Nephron (organoid): ENCODE measurements around the gene GDPD1.

Source experiments
- H3K27ac Mint-ChIP-seq, 3 experiments: 2 replicates each; pipeline ENCODE4 v1.8.0; 2020; ENCODE audit warnings: mixed read lengths in 3 of 3, mild to moderate bottlenecking in 2 of 3, moderate library complexity in 1 of 3
- H3K27me3 Mint-ChIP-seq: 2 replicates; pipeline ENCODE4 v1.8.0; 2021; ENCODE audit warnings: low read depth, mild to moderate bottlenecking, moderate library complexity, mixed read lengths
- H3K36me3 Mint-ChIP-seq: 2 replicates; pipeline ENCODE4 v1.8.0; 2020; ENCODE audit warnings: low read depth, mixed read lengths
- H3K4me1 Mint-ChIP-seq: 2 replicates; pipeline ENCODE4 v1.8.0; 2020; ENCODE audit warnings: mixed read lengths
- H3K4me3 Mint-ChIP-seq, 3 experiments: 2 replicates each; pipeline ENCODE4 v1.8.0; 2020; ENCODE audit warnings: mild to moderate bottlenecking in 3 of 3, mixed read lengths in 3 of 3, moderate library complexity in 2 of 3
- H3K9me3 Mint-ChIP-seq: 2 replicates; pipeline ENCODE4 v1.8.0; 2020; ENCODE audit warnings: mixed read lengths
- TF ChIP-seq, protein P1 (sequence below), 3 experiments: fragments of 200-600 bp; sonication (generic); IDR thresholded peaks; one replicate each; pipeline ENCODE4 v1.5.0; 2021; ENCODE audit warnings: antibody characterized with exemption in 3 of 3; ENCODE audit not compliant: unreplicated experiment in 3 of 3

The GDPD1 gene

GRCh38 chr17:59230764-59231163 lies 10.5 kb downstream of the GDPD1 start:
- Mint-ChIP-seq H3K27me3 (no peaks in the 10 kb centered on the region), H3K4me3 (no peak overlapping the region), H3K36me3 (no peaks in the 10 kb centered on the region), H3K9me3 (no peaks in the 10 kb centered on the region), H3K27ac (no peak overlapping the region), H3K4me1 (no peaks in the 10 kb centered on the region)
- TF ChIP-seq, protein P1, sequence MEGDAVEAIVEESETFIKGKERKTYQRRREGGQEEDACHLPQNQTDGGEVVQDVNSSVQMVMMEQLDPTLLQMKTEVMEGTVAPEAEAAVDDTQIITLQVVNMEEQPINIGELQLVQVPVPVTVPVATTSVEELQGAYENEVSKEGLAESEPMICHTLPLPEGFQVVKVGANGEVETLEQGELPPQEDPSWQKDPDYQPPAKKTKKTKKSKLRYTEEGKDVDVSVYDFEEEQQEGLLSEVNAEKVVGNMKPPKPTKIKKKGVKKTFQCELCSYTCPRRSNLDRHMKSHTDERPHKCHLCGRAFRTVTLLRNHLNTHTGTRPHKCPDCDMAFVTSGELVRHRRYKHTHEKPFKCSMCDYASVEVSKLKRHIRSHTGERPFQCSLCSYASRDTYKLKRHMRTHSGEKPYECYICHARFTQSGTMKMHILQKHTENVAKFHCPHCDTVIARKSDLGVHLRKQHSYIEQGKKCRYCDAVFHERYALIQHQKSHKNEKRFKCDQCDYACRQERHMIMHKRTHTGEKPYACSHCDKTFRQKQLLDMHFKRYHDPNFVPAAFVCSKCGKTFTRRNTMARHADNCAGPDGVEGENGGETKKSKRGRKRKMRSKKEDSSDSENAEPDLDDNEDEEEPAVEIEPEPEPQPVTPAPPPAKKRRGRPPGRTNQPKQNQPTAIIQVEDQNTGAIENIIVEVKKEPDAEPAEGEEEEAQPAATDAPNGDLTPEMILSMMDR (IDR thresholded peaks at IDR 0.05; ENCODE audit: unreplicated experiment in 3 of 3), result no peak

DNA sequence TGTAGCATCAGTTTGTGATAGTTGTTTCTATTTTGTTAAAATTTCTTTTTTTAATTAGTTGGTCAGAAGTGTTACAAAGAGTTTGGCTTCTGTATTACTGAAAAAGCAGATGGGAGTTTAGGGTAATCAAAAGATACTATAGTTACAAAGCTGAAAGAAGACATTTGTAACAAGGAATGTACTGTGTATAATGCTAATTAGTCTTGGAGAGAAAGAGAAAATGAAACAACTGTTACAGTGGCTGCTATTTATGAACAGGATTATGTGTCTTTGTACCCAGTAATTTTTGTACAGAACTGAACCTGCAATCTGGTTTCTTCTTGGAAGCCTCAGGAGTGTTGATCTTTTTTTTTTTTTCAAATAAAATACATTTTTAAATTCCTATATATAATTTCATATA lies 14.3 kb downstream of the GDPD1 start:
- H3K9me3 Mint-ChIP-seq, result no peaks in the 10 kb centered on the region
- TF ChIP-seq, protein P1 (IDR thresholded peaks at IDR 0.05; ENCODE audit: unreplicated experiment in 3 of 3), result no peak
- no peak overlapping the region for H3K4me3 Mint-ChIP-seq
- no peaks in the 10 kb centered on the region for H3K27me3 Mint-ChIP-seq
- no peak overlapping the region for H3K27ac Mint-ChIP-seq
- H3K36me3 Mint-ChIP-seq, result no peaks in the 10 kb centered on the region
- H3K4me1 Mint-ChIP-seq, result no peaks in the 10 kb centered on the region

DNA sequence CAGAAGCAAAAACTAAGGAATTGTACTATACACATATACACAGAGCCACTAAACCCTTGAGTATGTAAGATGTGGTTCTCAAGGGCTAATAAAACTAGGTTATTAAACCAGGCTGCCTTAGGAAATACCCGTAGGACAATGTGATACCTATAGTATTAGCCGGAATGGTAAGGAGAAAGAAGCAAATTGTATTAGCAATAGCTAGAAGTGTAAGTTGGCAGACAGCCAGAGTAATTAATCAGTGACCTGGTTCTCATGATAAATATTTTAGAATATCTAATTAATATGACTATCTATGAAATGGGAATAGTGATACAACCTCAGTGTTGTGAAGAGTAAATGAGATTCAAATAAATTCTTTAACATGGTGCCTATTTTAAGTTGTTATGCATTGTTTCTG lies 18.6 kb downstream of the GDPD1 start:
- Mint-ChIP-seq H3K27me3 (no peaks in the 10 kb centered on the region), H3K4me1 (no peaks in the 10 kb centered on the region), H3K4me3 (no peak overlapping the region), H3K9me3 (no peaks in the 10 kb centered on the region), H3K36me3 (no peaks in the 10 kb centered on the region), H3K27ac (no peak overlapping the region)
- TF ChIP-seq, protein P1 (IDR thresholded peaks at IDR 0.05; ENCODE audit: unreplicated experiment in 3 of 3), result no peak

GRCh38 chr17:59244081-59244480 lies 23.8 kb downstream of the GDPD1 start:
- Mint-ChIP-seq H3K4me1 (no peaks in the 10 kb centered on the region), H3K9me3 (no peaks in the 10 kb centered on the region), H3K27ac (no peak overlapping the region), H3K4me3 (no peak overlapping the region), H3K36me3 (no peaks in the 10 kb centered on the region), H3K27me3 (no peaks in the 10 kb centered on the region)
- TF ChIP-seq, protein P1 (IDR thresholded peaks at IDR 0.05; ENCODE audit: unreplicated experiment in 3 of 3), result no peak

- Mint-ChIP-seq H3K4me3 (no peak overlapping the region), H3K27me3 (no peaks in the 10 kb centered on the region), H3K27ac (no peak overlapping the region), H3K4me1 (peaks cover 4% of the 10 kb centered on the region), H3K36me3 (peaks cover 4% of the 10 kb centered on the region), H3K9me3 (no peaks in the 10 kb centered on the region)
- TF ChIP-seq, protein P1 (IDR thresholded peaks at IDR 0.05; ENCODE audit: unreplicated experiment in 3 of 3), result no peak
These were observed 34.4 kb downstream of the GDPD1 start for GRCh38 chr17:59254742-59255141.

GRCh38 chr17:59257101-59257500 lies 36.8 kb downstream of the GDPD1 start:
- peaks cover 4% of the 10 kb centered on the region for H3K4me1 Mint-ChIP-seq
- H3K9me3 Mint-ChIP-seq, result no peaks in the 10 kb centered on the region
- peaks cover 4% of the 10 kb centered on the region for H3K36me3 Mint-ChIP-seq
- H3K27ac Mint-ChIP-seq, result peak overlapping the region in 1 of 3 experiments; percentile 66
- TF ChIP-seq, protein P1 (IDR thresholded peaks at IDR 0.05; ENCODE audit: unreplicated experiment in 3 of 3), result no peak
- no peaks in the 10 kb centered on the region for H3K27me3 Mint-ChIP-seq
- no peak overlapping the region for H3K4me3 Mint-ChIP-seq
